ENCODE results near the gene VMP1. TPM values are rescaled to one million over a fixed set of nuclear protein-coding genes. Genes with fewer than 3 reads are reported as not detected.

VMP1 gene
- total and polyA plus RNA-seq, 2 of the 13 experiments (the other 11 are each of a cell fraction or from before 2014, with no cell fraction given): 186 to 271 TPM

DNA sequence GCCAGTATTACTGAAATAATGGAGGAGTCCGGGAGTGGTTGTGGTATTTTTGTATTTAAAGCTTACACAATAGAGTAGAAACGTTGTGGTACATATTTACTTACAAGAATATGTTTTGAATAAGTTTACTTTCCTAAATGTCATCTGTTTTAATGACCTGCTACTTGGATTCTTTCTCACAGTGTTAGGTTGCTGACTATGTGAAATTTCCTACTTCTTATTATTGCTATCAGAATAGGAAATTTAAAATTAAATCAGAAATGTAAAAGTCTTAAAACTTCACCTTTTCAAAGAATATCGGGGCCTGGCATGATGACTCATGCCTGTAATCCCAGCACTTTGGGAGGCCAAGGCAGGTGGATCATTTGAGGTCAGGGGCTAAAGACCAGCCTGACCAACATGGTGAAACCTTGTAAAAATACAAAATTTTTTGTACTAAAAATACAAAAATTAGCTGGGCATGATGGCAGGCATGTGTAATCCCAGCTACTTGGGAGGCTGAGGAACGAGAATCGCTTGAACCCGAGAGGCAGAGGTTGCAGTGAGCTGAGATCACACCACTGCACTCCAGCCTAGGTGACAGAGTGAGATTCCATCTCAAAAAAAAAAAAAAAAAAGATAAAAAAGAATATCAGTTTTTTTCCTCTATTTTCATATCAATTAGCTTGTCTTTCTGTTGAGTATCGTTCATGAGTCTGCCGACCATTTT lies 77.8 kb downstream of the VMP1 start (continued):
- TF ChIP-seq, protein P1, sequence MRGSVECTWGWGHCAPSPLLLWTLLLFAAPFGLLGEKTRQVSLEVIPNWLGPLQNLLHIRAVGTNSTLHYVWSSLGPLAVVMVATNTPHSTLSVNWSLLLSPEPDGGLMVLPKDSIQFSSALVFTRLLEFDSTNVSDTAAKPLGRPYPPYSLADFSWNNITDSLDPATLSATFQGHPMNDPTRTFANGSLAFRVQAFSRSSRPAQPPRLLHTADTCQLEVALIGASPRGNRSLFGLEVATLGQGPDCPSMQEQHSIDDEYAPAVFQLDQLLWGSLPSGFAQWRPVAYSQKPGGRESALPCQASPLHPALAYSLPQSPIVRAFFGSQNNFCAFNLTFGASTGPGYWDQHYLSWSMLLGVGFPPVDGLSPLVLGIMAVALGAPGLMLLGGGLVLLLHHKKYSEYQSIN (CRISPR knock-in tag; IDR thresholded peaks at IDR 0.05; ENCODE audit: borderline replicate concordance): no peak
- TF ChIP-seq YEATS2 (CRISPR knock-in tag; IDR thresholded peaks at IDR 0.05; ENCODE audit: borderline replicate concordance) (no peak), TOPORS (CRISPR knock-in tag; IDR thresholded peaks at IDR 0.05) (no peak), ZSCAN9 (CRISPR knock-in tag; IDR thresholded peaks at IDR 0.05; ENCODE audit: borderline replicate concordance) (peak; percentile 23; the same call in 1 of the 2 replicates), BRCA1 (CRISPR knock-in tag; IDR thresholded peaks at IDR 0.05) (no peak), FLYWCH1 (CRISPR knock-in tag; IDR thresholded peaks at IDR 0.05) (no peak), ZNF549 (CRISPR knock-in tag; IDR thresholded peaks at IDR 0.05) (no peak), ZNF468 (CRISPR knock-in tag; IDR thresholded peaks at IDR 0.05) (no peak), ARNT (IDR thresholded peaks at IDR 0.05) (no peak), ZKSCAN5 (CRISPR knock-in tag; IDR thresholded peaks at IDR 0.05) (no peak), NR2F1 (CRISPR knock-in tag; IDR thresholded peaks at IDR 0.05) (peak in 1 of 2 experiments; percentile 68; a peak in 1 of 4 replicates), RFXAP (CRISPR knock-in tag; IDR thresholded peaks at IDR 0.05; ENCODE audit: borderline replicate concordance) (no peak), NFE2L2 (IDR thresholded peaks at IDR 0.05; ENCODE audit: low read length) (no peak), ZNF670 (CRISPR knock-in tag; IDR thresholded peaks at IDR 0.05; ENCODE audit: borderline replicate concordance) (peak; percentile 76; the same call in 1 of the 2 replicates), ZNF33B (CRISPR knock-in tag; IDR thresholded peaks at IDR 0.05) (no peak), ZNF777 (CRISPR knock-in tag; IDR thresholded peaks at IDR 0.05) (no peak), ZNF614 (CRISPR knock-in tag; IDR thresholded peaks at IDR 0.05; ENCODE audit: borderline replicate concordance) (no peak), RARG (CRISPR knock-in tag; IDR thresholded peaks at IDR 0.05; ENCODE audit: low read depth) (no peak), ZNF451 (CRISPR knock-in tag; IDR thresholded peaks at IDR 0.05) (no peak)
- TF ChIP-seq, protein P2, sequence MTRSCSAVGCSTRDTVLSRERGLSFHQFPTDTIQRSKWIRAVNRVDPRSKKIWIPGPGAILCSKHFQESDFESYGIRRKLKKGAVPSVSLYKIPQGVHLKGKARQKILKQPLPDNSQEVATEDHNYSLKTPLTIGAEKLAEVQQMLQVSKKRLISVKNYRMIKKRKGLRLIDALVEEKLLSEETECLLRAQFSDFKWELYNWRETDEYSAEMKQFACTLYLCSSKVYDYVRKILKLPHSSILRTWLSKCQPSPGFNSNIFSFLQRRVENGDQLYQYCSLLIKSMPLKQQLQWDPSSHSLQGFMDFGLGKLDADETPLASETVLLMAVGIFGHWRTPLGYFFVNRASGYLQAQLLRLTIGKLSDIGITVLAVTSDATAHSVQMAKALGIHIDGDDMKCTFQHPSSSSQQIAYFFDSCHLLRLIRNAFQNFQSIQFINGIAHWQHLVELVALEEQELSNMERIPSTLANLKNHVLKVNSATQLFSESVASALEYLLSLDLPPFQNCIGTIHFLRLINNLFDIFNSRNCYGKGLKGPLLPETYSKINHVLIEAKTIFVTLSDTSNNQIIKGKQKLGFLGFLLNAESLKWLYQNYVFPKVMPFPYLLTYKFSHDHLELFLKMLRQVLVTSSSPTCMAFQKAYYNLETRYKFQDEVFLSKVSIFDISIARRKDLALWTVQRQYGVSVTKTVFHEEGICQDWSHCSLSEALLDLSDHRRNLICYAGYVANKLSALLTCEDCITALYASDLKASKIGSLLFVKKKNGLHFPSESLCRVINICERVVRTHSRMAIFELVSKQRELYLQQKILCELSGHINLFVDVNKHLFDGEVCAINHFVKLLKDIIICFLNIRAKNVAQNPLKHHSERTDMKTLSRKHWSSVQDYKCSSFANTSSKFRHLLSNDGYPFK (CRISPR knock-in tag; IDR thresholded peaks at IDR 0.05; ENCODE audit: borderline replicate concordance): no peak
- TF ChIP-seq, protein P3, sequence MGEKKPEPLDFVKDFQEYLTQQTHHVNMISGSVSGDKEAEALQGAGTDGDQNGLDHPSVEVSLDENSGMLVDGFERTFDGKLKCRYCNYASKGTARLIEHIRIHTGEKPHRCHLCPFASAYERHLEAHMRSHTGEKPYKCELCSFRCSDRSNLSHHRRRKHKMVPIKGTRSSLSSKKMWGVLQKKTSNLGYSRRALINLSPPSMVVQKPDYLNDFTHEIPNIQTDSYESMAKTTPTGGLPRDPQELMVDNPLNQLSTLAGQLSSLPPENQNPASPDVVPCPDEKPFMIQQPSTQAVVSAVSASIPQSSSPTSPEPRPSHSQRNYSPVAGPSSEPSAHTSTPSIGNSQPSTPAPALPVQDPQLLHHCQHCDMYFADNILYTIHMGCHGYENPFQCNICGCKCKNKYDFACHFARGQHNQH (CRISPR knock-in tag; IDR thresholded peaks at IDR 0.05): peak; percentile 84; the same call in 1 of the 2 replicates
- TF ChIP-seq, protein P4, sequence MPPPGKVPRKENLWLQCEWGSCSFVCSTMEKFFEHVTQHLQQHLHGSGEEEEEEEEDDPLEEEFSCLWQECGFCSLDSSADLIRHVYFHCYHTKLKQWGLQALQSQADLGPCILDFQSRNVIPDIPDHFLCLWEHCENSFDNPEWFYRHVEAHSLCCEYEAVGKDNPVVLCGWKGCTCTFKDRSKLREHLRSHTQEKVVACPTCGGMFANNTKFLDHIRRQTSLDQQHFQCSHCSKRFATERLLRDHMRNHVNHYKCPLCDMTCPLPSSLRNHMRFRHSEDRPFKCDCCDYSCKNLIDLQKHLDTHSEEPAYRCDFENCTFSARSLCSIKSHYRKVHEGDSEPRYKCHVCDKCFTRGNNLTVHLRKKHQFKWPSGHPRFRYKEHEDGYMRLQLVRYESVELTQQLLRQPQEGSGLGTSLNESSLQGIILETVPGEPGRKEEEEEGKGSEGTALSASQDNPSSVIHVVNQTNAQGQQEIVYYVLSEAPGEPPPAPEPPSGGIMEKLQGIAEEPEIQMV (CRISPR knock-in tag; IDR thresholded peaks at IDR 0.05; ENCODE audit: low read depth): no peak
- TF ChIP-seq, protein P5, sequence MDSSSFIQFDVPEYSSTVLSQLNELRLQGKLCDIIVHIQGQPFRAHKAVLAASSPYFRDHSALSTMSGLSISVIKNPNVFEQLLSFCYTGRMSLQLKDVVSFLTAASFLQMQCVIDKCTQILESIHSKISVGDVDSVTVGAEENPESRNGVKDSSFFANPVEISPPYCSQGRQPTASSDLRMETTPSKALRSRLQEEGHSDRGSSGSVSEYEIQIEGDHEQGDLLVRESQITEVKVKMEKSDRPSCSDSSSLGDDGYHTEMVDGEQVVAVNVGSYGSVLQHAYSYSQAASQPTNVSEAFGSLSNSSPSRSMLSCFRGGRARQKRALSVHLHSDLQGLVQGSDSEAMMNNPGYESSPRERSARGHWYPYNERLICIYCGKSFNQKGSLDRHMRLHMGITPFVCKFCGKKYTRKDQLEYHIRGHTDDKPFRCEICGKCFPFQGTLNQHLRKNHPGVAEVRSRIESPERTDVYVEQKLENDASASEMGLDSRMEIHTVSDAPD (CRISPR knock-in tag; IDR thresholded peaks at IDR 0.05): no peak
